DOHH2 (cell line): Measurements from ENCODE around the gene RELA.

Experiments
- EZH2phosphoT487 ChIP-seq: fragments of 200-600 bp; sonication (generic); IDR thresholded peaks from 2 replicates; pipeline ENCODE4 v1.6.1; 2017; ENCODE audit warnings: borderline replicate concordance, mild to moderate bottlenecking, antibody characterized with exemption, low read length, moderate library complexity, mixed read lengths
- TF ChIP-seq, protein P1 (sequence below): fragments of 200-600 bp; sonication (generic); IDR thresholded peaks from one replicate; pipeline ENCODE4 v1.5.1; 2014; ENCODE audit warnings: antibody characterized with exemption, mild to moderate bottlenecking, low read depth, low read length; ENCODE audit not compliant: poor library complexity, severe bottlenecking

DNA sequence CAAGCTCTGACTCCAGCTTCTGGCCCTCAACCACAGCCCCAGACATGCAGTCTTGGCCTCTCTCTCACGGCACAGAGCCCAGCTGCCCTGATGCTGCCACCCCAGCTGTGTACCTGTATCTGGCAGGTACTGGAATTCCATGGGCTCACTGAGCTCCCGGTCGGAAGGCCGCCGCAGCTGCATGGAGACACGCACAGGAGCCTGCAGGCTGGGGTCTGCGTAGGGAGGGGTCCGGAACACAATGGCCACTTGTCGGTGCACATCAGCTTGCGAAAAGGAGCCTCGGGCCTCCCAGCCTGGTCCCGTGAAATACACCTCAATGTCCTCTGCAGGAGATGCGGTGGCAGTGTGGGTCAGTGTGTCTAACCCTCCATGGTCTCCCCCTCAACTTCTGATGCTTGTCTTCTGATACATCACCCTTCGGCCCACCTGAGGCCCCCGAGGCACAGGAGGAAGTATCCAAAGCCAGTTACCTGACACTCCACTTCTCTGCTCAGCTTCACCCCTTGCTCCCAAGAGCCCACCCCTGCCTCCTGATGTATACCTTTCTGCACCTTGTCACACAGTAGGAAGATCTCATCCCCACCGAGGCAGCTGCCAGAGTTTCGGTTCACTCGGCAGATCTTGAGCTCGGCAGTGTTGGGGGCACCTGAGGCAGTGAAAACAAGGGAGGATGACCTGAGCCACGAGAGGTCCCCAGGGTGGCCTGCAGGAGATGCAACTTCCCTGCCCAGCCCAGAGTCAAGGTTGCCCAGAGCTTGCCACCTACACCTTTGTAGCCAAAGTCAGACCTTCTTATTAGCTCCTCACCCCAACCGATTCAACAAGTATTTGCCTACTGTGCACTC, 4.3 kb downstream of the RELA start:
- TF ChIP-seq, protein P1, sequence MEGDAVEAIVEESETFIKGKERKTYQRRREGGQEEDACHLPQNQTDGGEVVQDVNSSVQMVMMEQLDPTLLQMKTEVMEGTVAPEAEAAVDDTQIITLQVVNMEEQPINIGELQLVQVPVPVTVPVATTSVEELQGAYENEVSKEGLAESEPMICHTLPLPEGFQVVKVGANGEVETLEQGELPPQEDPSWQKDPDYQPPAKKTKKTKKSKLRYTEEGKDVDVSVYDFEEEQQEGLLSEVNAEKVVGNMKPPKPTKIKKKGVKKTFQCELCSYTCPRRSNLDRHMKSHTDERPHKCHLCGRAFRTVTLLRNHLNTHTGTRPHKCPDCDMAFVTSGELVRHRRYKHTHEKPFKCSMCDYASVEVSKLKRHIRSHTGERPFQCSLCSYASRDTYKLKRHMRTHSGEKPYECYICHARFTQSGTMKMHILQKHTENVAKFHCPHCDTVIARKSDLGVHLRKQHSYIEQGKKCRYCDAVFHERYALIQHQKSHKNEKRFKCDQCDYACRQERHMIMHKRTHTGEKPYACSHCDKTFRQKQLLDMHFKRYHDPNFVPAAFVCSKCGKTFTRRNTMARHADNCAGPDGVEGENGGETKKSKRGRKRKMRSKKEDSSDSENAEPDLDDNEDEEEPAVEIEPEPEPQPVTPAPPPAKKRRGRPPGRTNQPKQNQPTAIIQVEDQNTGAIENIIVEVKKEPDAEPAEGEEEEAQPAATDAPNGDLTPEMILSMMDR: no peak
- TF ChIP-seq EZH2phosphoT487: no peak
